ENCODE data around the gene DNAJC1.
"Not testable (repeated sequence)": the region's sequence is repeated elsewhere in the genome, so short reads cannot be mapped to it uniquely, and the experiment has no call there.

The DNAJC1 gene

DNA sequence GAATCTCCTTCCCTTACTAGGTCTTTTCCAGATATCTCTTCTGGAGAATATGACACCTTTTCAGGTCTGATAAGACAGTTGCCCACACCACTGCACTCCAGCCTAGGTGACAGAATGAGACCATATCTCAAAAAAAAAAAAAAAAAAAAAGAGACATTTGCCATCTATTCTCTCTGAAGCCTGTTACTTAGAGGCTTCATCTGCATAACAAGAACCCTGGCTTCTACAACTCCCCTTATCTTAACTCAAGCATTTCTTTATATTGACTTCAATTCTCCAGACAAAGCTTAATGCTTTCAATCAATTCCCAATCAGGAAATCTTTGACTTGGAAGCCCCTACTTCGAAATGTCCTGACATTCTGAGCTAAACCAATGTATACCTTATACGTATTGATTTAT, 134.4 kb downstream of the DNAJC1 start:
- H3K4me1 ChIP-seq (ENCODE audit: control insufficient read depth, insufficient read depth, low read length, unreplicated experiment); H3K79me2 ChIP-seq (ENCODE audit: control insufficient read depth, insufficient read depth, low read length, unreplicated experiment); H3K27me3 ChIP-seq (ENCODE audit: insufficient read depth, low read length); H2AFZ ChIP-seq (ENCODE audit: low read length, unreplicated experiment); H3K27ac ChIP-seq (ENCODE audit: low read depth, low read length); H3K4me3 ChIP-seq (ENCODE audit: low read depth, low read length): not testable (repeated sequence)
- peaks cover 13% of the 10 kb centered on the region for H3K36me3 ChIP-seq (ENCODE audit: insufficient read depth, low read length)

DNA sequence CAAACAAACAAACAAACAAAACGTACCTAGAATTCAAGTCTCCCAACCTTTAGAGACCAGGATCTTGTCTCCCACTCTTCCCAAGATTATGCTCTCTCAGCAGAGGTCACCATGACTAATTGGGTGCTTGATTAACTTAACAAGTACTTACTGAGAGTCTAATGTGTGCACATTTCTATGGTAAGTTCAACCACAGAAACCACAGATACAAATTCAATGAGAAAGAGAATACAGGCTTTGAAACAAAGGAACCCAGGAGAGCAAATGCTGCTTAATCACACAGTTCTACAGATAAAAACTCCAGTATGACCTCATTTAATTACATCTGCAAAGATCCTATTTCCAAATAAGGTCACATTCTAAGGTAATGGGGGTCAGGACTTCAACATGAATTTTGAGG, 142.8 kb downstream of the DNAJC1 start:
- no peaks in the 10 kb centered on the region for H3K27me3 ChIP-seq (ENCODE audit: insufficient read depth, low read length)
- no peaks in the 10 kb centered on the region for H3K79me2 ChIP-seq (ENCODE audit: control insufficient read depth, insufficient read depth, low read length, unreplicated experiment)
- no peak overlapping the region for H3K4me3 ChIP-seq (ENCODE audit: low read depth, low read length)
- no peaks in the 10 kb centered on the region for H3K4me1 ChIP-seq (ENCODE audit: control insufficient read depth, insufficient read depth, low read length, unreplicated experiment)
- no peak overlapping the region for H2AFZ ChIP-seq (ENCODE audit: low read length, unreplicated experiment)
- H3K36me3 ChIP-seq (ENCODE audit: insufficient read depth, low read length): no peaks in the 10 kb centered on the region
- H3K27ac ChIP-seq (ENCODE audit: low read depth, low read length): no peak overlapping the region

DNA sequence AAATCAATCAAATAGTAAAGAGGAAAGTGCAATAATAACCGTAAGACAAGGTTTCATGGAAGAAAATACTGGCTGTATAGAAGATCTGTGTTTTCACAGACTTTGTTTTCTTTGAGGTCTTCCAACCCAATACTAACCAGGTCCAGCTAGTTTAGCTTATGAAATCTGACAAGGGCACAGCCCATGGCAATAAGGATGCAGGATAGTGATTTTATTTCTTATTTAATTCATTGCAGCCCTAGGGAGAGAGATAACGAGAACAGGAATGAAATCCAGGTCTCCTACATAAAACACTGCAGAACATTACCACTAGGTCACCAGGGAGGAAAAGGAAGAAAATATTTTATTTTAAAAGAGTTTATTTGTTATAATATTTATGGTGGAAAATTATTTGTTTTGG, 145.1 kb downstream of the DNAJC1 start:
- Histone ChIP-seq H3K79me2 (ENCODE audit: control insufficient read depth, insufficient read depth, low read length, unreplicated experiment) (no peaks in the 10 kb centered on the region), H3K27me3 (ENCODE audit: insufficient read depth, low read length) (no peaks in the 10 kb centered on the region)

GRCh38 chr10:21849607-21850006, 153.9 kb downstream of the DNAJC1 start:
- Histone ChIP-seq H3K27ac (ENCODE audit: low read depth, low read length) (no peak overlapping the region), H3K79me2 (ENCODE audit: control insufficient read depth, insufficient read depth, low read length, unreplicated experiment) (no peaks in the 10 kb centered on the region), H3K4me3 (ENCODE audit: low read depth, low read length) (no peak overlapping the region), H3K36me3 (ENCODE audit: insufficient read depth, low read length) (peaks cover 6% of the 10 kb centered on the region; the same call in 1 of the 2 replicates), H3K27me3 (ENCODE audit: insufficient read depth, low read length) (no peaks in the 10 kb centered on the region), H3K4me1 (ENCODE audit: control insufficient read depth, insufficient read depth, low read length, unreplicated experiment) (no peaks in the 10 kb centered on the region), H2AFZ (ENCODE audit: low read length, unreplicated experiment) (no peak overlapping the region)

More for the DNA sequence above, 145.1 kb downstream of the DNAJC1 start:
- H3K36me3 ChIP-seq (ENCODE audit: insufficient read depth, low read length): no peaks in the 10 kb centered on the region; the same call in 1 of the 2 replicates
- H2AFZ ChIP-seq (ENCODE audit: low read length, unreplicated experiment): no peak overlapping the region
- H3K4me3 ChIP-seq (ENCODE audit: low read depth, low read length): no peak overlapping the region
- H3K27ac ChIP-seq (ENCODE audit: low read depth, low read length): no peak overlapping the region
- H3K4me1 ChIP-seq (ENCODE audit: control insufficient read depth, insufficient read depth, low read length, unreplicated experiment): no peaks in the 10 kb centered on the region

DNA sequence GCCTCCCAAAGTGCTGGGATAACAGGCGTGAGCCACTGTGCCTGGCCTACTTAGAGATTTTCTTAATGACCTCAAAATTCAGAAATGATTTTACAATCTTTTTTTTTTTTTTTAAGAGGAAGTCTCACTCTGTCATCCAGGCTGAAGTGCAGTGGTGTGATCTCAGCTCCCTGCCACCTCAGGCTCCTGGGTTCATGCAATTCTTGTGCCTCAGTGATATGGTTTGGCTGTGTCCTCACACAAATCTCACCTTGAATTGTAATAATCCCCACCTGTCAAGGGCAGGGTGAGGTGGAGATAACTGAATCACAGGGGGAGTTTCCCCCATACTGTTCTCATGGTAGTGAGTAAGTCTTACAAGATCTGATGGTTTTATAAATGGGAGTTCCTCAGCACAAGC, 159.9 kb downstream of the DNAJC1 start:
- H3K79me2 ChIP-seq (ENCODE audit: control insufficient read depth, insufficient read depth, low read length, unreplicated experiment): no peaks in the 10 kb centered on the region
- no peak overlapping the region for H2AFZ ChIP-seq (ENCODE audit: low read length, unreplicated experiment)
- H3K4me3 ChIP-seq (ENCODE audit: low read depth, low read length): no peak overlapping the region
- H3K4me1 ChIP-seq (ENCODE audit: control insufficient read depth, insufficient read depth, low read length, unreplicated experiment): no peaks in the 10 kb centered on the region
- no peaks in the 10 kb centered on the region for H3K27me3 ChIP-seq (ENCODE audit: insufficient read depth, low read length)
- H3K27ac ChIP-seq (ENCODE audit: low read depth, low read length): no peak overlapping the region
- H3K36me3 ChIP-seq (ENCODE audit: insufficient read depth, low read length): no peaks in the 10 kb centered on the region

DNA sequence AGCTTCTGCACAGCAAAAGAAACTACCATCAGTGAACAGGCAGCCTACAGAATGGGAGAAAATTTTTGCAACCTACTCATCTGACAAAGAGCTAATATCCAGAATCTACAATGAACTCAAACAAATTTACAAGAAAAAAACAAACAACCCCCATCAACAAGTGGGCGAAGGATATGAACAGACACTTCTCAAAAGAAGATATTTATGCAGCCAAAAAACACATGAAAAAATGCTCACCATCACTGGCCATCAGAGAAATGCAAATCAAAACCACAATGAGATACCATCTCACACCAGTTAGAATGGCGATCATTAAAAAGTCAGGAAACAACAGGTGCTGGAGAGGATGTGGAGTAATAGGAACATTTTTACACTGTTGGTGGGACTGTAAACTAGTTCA, 162.3 kb downstream of the DNAJC1 start:
- not testable (repeated sequence) for H3K4me1 ChIP-seq (ENCODE audit: control insufficient read depth, insufficient read depth, low read length, unreplicated experiment); H3K27me3 ChIP-seq (ENCODE audit: insufficient read depth, low read length); H3K36me3 ChIP-seq (ENCODE audit: insufficient read depth, low read length); H3K79me2 ChIP-seq (ENCODE audit: control insufficient read depth, insufficient read depth, low read length, unreplicated experiment); H3K27ac ChIP-seq (ENCODE audit: low read depth, low read length); H3K4me3 ChIP-seq (ENCODE audit: low read depth, low read length); H2AFZ ChIP-seq (ENCODE audit: low read length, unreplicated experiment)

- H2AFZ ChIP-seq (ENCODE audit: low read length, unreplicated experiment); H3K36me3 ChIP-seq (ENCODE audit: insufficient read depth, low read length); H3K79me2 ChIP-seq (ENCODE audit: control insufficient read depth, insufficient read depth, low read length, unreplicated experiment); H3K4me1 ChIP-seq (ENCODE audit: control insufficient read depth, insufficient read depth, low read length, unreplicated experiment); H3K4me3 ChIP-seq (ENCODE audit: low read depth, low read length); H3K27ac ChIP-seq (ENCODE audit: low read depth, low read length); H3K27me3 ChIP-seq (ENCODE audit: insufficient read depth, low read length): not testable (repeated sequence)
These were observed 166.0 kb downstream of the DNAJC1 start for GRCh38 chr10:21837487-21837886.

DNA sequence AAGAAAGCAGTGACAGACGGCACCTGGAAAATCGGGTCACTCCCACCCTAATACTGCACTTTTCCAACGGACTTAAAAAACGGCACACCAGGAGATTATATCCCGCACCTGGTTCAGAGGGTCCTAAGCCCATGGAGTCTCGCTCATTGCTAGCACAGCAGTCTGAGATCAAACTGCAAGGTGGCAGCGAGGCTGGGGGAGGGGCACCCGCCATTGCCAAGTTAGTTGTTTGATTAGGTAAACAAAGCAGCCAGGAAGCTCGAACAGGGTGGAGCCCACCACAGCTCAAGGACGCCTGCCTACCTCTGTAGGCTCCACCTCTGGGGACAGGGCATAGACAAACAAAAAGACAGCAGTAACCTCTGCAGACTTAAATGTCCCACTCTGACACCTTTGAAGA, 169.0 kb downstream of the DNAJC1 start:
- peaks cover 15% of the 10 kb centered on the region for H3K36me3 ChIP-seq (ENCODE audit: insufficient read depth, low read length)
- H3K79me2 ChIP-seq (ENCODE audit: control insufficient read depth, insufficient read depth, low read length, unreplicated experiment); H3K4me3 ChIP-seq (ENCODE audit: low read depth, low read length); H3K27me3 ChIP-seq (ENCODE audit: insufficient read depth, low read length); H3K27ac ChIP-seq (ENCODE audit: low read depth, low read length); H3K4me1 ChIP-seq (ENCODE audit: control insufficient read depth, insufficient read depth, low read length, unreplicated experiment); H2AFZ ChIP-seq (ENCODE audit: low read length, unreplicated experiment): not testable (repeated sequence)

DNA sequence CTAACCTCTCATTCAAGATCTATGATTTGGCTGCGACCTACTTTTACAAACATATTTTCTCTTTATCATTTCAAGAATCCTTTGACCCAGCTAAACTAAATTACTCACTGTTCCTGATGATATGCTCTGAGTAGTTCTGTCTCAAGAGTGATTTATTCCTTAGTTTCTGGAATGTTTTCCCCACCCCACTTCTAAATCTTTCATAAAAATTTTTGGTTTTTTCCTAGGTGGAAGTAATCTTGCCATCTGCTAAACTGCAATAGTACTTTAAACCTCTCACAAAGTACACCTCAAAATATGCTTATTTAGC, 170.8 kb downstream of the DNAJC1 start:
- Histone ChIP-seq H3K79me2 (ENCODE audit: control insufficient read depth, insufficient read depth, low read length, unreplicated experiment) (no peaks in the 10 kb centered on the region), H3K27ac (ENCODE audit: low read depth, low read length) (peak overlapping the region; percentile 42), H3K4me1 (ENCODE audit: control insufficient read depth, insufficient read depth, low read length, unreplicated experiment) (peaks cover 8% of the 10 kb centered on the region), H2AFZ (ENCODE audit: low read length, unreplicated experiment) (no peak overlapping the region), H3K4me3 (ENCODE audit: low read depth, low read length) (no peak overlapping the region), H3K36me3 (ENCODE audit: insufficient read depth, low read length) (peaks cover 22% of the 10 kb centered on the region), H3K27me3 (ENCODE audit: insufficient read depth, low read length) (no peaks in the 10 kb centered on the region)

DNA sequence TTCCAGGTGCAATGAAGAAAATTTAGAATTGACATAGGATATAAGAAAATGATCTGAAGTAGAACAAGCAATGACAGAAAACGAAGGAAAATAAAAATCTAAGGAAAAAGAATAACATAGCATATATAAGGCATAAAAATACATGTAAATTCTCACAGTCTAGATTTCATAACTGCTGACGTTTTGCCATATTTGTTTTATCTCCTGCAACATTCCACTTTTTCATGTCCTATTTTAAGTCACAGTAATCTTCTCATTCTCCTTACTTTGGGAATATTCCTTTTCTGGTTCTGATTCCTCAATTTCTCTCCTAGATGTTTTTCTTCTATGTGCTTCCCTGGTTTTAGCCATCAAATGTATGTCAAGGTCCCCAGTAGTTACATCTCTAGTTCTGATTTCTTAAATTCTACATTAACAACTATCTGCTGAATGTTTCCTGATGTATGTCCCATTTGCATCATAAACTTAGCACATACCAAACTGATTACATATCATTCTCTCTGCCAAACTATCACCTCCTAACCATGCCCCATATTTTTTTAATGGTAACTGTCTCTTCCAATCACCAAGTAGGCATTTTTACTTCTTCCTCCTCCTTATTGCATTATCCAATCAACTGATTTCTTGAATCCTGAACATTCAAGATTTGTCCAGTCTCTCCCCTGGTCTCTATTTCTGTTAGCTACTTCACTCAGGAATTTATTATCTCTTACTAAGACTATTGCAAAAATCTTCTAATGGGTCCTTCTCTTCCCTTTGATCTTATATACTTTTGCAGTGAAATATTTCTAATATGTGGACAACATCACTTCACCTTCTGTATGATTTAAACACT, 171.3 kb downstream of the DNAJC1 start:
- H3K36me3 ChIP-seq (ENCODE audit: insufficient read depth, low read length): peaks cover 23% of the 10 kb centered on the region
- H3K4me3 ChIP-seq (ENCODE audit: low read depth, low read length): no peak overlapping the region
- no peaks in the 10 kb centered on the region for H3K27me3 ChIP-seq (ENCODE audit: insufficient read depth, low read length)
- no peaks in the 10 kb centered on the region for H3K79me2 ChIP-seq (ENCODE audit: control insufficient read depth, insufficient read depth, low read length, unreplicated experiment)
- H2AFZ ChIP-seq (ENCODE audit: low read length, unreplicated experiment): no peak overlapping the region
- peak overlapping the region; percentile 42 for H3K27ac ChIP-seq (ENCODE audit: low read depth, low read length)
- H3K4me1 ChIP-seq (ENCODE audit: control insufficient read depth, insufficient read depth, low read length, unreplicated experiment): peaks cover 8% of the 10 kb centered on the region

DNA sequence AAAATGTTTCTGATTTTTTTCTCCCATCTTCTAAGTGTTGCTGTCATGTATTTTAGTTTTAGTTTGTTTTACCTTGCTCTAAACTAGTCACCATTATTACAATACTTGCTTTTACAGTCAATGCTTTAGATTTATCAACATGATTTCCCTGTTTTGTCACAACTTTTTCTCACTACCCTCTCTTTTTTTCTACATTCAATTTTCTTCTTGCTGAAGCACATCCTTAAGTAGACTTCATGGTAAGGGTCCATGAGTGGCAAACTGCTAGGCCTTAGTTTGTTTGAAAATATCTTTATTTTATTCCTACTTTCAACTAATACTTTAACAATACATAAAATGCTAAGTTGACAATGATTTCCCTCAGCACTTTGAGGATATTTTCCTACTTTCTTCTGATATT, 173.5 kb downstream of the DNAJC1 start:
- H3K27ac ChIP-seq (ENCODE audit: low read depth, low read length): no peak overlapping the region
- H3K36me3 ChIP-seq (ENCODE audit: insufficient read depth, low read length): peaks cover 26% of the 10 kb centered on the region
- no peak overlapping the region for H3K4me3 ChIP-seq (ENCODE audit: low read depth, low read length)
- H2AFZ ChIP-seq (ENCODE audit: low read length, unreplicated experiment): no peak overlapping the region
- H3K79me2 ChIP-seq (ENCODE audit: control insufficient read depth, insufficient read depth, low read length, unreplicated experiment): no peaks in the 10 kb centered on the region
- no peaks in the 10 kb centered on the region for H3K27me3 ChIP-seq (ENCODE audit: insufficient read depth, low read length)
- H3K4me1 ChIP-seq (ENCODE audit: control insufficient read depth, insufficient read depth, low read length, unreplicated experiment): peaks cover 8% of the 10 kb centered on the region

Measured in ACC112 (cell line).